K562 (cell line): Measurements from ENCODE around the gene RGS3. TPM values are rescaled to one million over a fixed set of nuclear protein-coding genes. Genes with fewer than 3 reads are reported as not detected.

ENCODE experiments used
- ATF1 ChIP-seq, 2 experiments: fragments of 450-650 bp in 1 of 2; IDR thresholded peaks; 2 replicates each; pipeline ENCODE4 v1.6.1; 2016; ENCODE audit warnings: missing compliant biosample characterization in 1 of 2, missing genetic modification characterization in 1 of 2
- BCLAF1 ChIP-seq, 2 experiments: fragments of 450-650 bp in 1 of 2; IDR thresholded peaks; 2 replicates each; pipeline ENCODE4 v1.6.1; 2011 to 2017; ENCODE audit warnings: low read depth in 2 of 2, antibody characterized with exemption in 1 of 2, borderline replicate concordance in 1 of 2, low read length in 1 of 2, mild to moderate bottlenecking in 1 of 2, mixed read lengths in 1 of 2; ENCODE audit not compliant: control insufficient read depth in 1 of 2
- CBFA2T3 ChIP-seq: fragments of 450-650 bp; IDR thresholded peaks from 2 replicates; pipeline ENCODE4 v1.6.1; 2017
- CHCHD3 ChIP-seq: fragments of 250-450 bp; sonication (Bioruptor Pico); IDR thresholded peaks from 2 replicates; pipeline ENCODE4 v2.1.2; 2022; ENCODE audit warnings: mild to moderate bottlenecking
- ELF2 ChIP-seq: fragments of 250-450 bp; sonication (Bioruptor Pico); IDR thresholded peaks from 2 replicates; pipeline ENCODE4 v1.5.0; 2021; ENCODE audit warnings: mild to moderate bottlenecking
- GATA2 ChIP-seq: sonication (generic); formaldehyde crosslinking; IDR thresholded peaks from 2 replicates; pipeline ENCODE4 v1.4.0; 2020; ENCODE audit warnings: mild to moderate bottlenecking, missing genetic modification reagents
- KLF1 ChIP-seq: fragments of 450-650 bp; IDR thresholded peaks from 2 replicates; pipeline ENCODE4 v1.6.1; 2016; ENCODE audit warnings: missing genetic modification characterization, missing compliant biosample characterization
- KLF13 ChIP-seq: fragments of 450-650 bp; IDR thresholded peaks from 2 replicates; pipeline ENCODE4 v1.6.1; 2016; ENCODE audit warnings: missing genetic modification characterization, low read depth, mild to moderate bottlenecking, missing compliant biosample characterization, moderate library complexity, borderline replicate concordance
- MAFF ChIP-seq: IDR thresholded peaks from 2 replicates; pipeline ENCODE4 v1.6.1; 2012; ENCODE audit warnings: low read length, improper control_type of control experiment
- NUFIP1 ChIP-seq: fragments of 450-650 bp; IDR thresholded peaks from 2 replicates; pipeline ENCODE4 v1.6.1; 2018; ENCODE audit not compliant: partially characterized antibody
- PHTF2 ChIP-seq: fragments of 250-450 bp; sonication (Bioruptor Pico); IDR thresholded peaks from 2 replicates; pipeline ENCODE4 v1.5.0; 2021; ENCODE audit warnings: mild to moderate bottlenecking
- SETDB1 ChIP-seq: IDR thresholded peaks from one replicate; pipeline ENCODE4 v1.6.1; 2012; ENCODE audit warnings: low read length, control low read depth, inconsistent platforms
- SMC3 ChIP-seq: conservative IDR thresholded peaks from 2 replicates; pipeline ENCODE4 v1.6.1; 2011; ENCODE audit warnings: low read depth, low read length, improper control_type of control experiment; ENCODE audit not compliant: insufficient read depth
- SRSF9 ChIP-seq: fragments of 200-400 bp; formaldehyde crosslinking; IDR thresholded peaks from 2 replicates; pipeline ENCODE4 v1.6.1; 2017; ENCODE audit warnings: low read depth, low read length, borderline replicate concordance
- ZBTB12 ChIP-seq: fragments of 250-450 bp; sonication (Bioruptor Pico); IDR thresholded peaks from 2 replicates; pipeline ENCODE4 v1.4.0; 2020
- ZNF408 ChIP-seq: fragments of 250-450 bp; sonication (Bioruptor Pico); IDR thresholded peaks from 2 replicates; pipeline ENCODE4 v1.4.0; 2020; ENCODE audit warnings: low read depth, mild to moderate bottlenecking, moderate library complexity
- ZNF778 ChIP-seq: fragments of 450-650 bp; formaldehyde crosslinking; IDR thresholded peaks from 2 replicates; pipeline ENCODE4 v1.4.0; 2020; ENCODE audit warnings: mild to moderate bottlenecking, moderate library complexity
- polyA plus RNA-seq, 8 experiments: library from polyadenylated mRNA; depleted of rRNA in 4 of 8; stranded (reverse) in 5 of 8; unstranded in 3 of 8; fragments of >200 nt; fragmentation: Nextera tagmentation in 2 of 8; fragmentation: Illumina TruSeq in 1 of 8; extraction: Ambion mirVana in 2 of 8; extraction: Trizol in 1 of 8; gene quantifications; 2 replicates each; pipeline versions ENCODE4 v1.2.1 to v1.2.3, GENCODE V29; 2011 to 2014; ENCODE audit warnings: inconsistent platforms in 1 of 8, missing spikeins in 1 of 8
- total RNA-seq, 7 experiments: library from RNA; depleted of rRNA in 6 of 7; stranded (reverse); fragments of >200 nt in 6 of 7; fragmentation: Illumina TruSeq in 2 of 7; extraction: Trizol in 2 of 7; gene quantifications; 2 replicates each; pipeline versions ENCODE4 v1.2.1 to v1.2.3, GENCODE V29; 2011 to 2021; ENCODE audit warnings: low replicate concordance in 1 of 7
- TF ChIP-seq, protein P1 (sequence below): fragments of 450-650 bp; IDR thresholded peaks from 2 replicates; pipeline ENCODE4 v1.6.1; 2016; ENCODE audit warnings: antibody characterized with exemption
- TF ChIP-seq, protein P2 (sequence below): IDR thresholded peaks from 2 replicates; pipeline ENCODE4 v1.6.1; 2011; ENCODE audit warnings: borderline replicate concordance, low read depth, mild to moderate bottlenecking, moderate library complexity, low read length; ENCODE audit not compliant: insufficient read depth, poor library complexity, severe bottlenecking

Gene RGS3
- total and polyA plus RNA-seq, 9 of the 15 experiments (the other 6 are each of a cell fraction or from before 2014, with no cell fraction given) = 0.08 to 2.9 (median 0.95) TPM

GRCh38 chr9:113572076-113572861, 108.7 kb downstream of the RGS3 start (continued):
- no peak for TF ChIP-seq ATF1 (CRISPR knock-in tag; IDR thresholded peaks at IDR 0.05)
- peak; percentile 65 for TF ChIP-seq ATF1 (tag; IDR thresholded peaks at IDR 0.05)
- no peak for TF ChIP-seq ELF2
- TF ChIP-seq MAFF = no peak
- no peak for TF ChIP-seq CHCHD3
- TF ChIP-seq, protein P1, sequence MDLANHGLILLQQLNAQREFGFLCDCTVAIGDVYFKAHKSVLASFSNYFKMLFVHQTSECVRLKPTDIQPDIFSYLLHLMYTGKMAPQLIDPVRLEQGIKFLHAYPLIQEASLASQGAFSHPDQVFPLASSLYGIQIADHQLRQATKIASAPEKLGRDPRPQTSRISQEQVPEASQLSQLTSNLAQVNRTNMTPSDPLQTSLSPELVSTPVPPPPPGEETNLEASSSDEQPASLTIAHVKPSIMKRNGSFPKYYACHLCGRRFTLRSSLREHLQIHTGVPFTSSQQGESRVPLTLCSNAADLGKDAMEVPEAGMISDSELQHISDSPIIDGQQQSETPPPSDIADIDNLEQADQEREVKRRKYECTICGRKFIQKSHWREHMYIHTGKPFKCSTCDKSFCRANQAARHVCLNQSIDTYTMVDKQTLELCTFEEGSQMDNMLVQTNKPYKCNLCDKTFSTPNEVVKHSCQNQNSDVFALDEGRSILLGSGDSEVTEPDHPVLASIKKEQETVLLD = no peak
- TF ChIP-seq CBFA2T3 = no peak
- no peak for TF ChIP-seq KLF13 (tag)
- no peak for TF ChIP-seq BCLAF1 (IDR thresholded peaks at IDR 0.05; ENCODE audit: borderline replicate concordance in 1 of 2, control insufficient read depth in 1 of 2, low read depth in 2 of 2, low read length in 1 of 2)
- no peak for TF ChIP-seq NUFIP1
- TF ChIP-seq SETDB1 = no peak
- TF ChIP-seq ZBTB12 (CRISPR knock-in tag) = no peak
- TF ChIP-seq ZNF778 (CRISPR knock-in tag) = no peak
- TF ChIP-seq SRSF9 = no peak
- TF ChIP-seq PHTF2 = no peak
- TF ChIP-seq, protein P2, sequence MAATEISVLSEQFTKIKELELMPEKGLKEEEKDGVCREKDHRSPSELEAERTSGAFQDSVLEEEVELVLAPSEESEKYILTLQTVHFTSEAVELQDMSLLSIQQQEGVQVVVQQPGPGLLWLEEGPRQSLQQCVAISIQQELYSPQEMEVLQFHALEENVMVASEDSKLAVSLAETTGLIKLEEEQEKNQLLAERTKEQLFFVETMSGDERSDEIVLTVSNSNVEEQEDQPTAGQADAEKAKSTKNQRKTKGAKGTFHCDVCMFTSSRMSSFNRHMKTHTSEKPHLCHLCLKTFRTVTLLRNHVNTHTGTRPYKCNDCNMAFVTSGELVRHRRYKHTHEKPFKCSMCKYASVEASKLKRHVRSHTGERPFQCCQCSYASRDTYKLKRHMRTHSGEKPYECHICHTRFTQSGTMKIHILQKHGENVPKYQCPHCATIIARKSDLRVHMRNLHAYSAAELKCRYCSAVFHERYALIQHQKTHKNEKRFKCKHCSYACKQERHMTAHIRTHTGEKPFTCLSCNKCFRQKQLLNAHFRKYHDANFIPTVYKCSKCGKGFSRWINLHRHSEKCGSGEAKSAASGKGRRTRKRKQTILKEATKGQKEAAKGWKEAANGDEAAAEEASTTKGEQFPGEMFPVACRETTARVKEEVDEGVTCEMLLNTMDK = no peak
- 0 out of 2 replicates have a peak, but pooled peaks have one; percentile 45 for TF ChIP-seq KLF1
- TF ChIP-seq ZNF408 = no peak
- no peak for TF ChIP-seq GATA2 (CRISPR knock-in tag)
- TF ChIP-seq SMC3 = no peak
